Muscle layer of duodenum (tissue), 2 donors: ENCODE data around the gene CNBD2.
"Not testable (repeated sequence)": the region's sequence is repeated elsewhere in the genome, so short reads cannot be mapped to it uniquely, and the experiment has no call there.

Experiments used
- H3K27ac ChIP-seq: one replicate; pipeline ENCODE4 v1.7.0; 2013; ENCODE audit warnings: mild to moderate bottlenecking, low read length
- H3K27me3 ChIP-seq: one replicate; pipeline ENCODE4 v1.7.0; 2013; ENCODE audit warnings: low read depth, mild to moderate bottlenecking, control low read depth, low read length
- H3K36me3 ChIP-seq, 2 donors: one replicate each; pipeline ENCODE4 v1.7.0; 2013; ENCODE audit warnings: low read length in 2 of 2, control low read depth in 1 of 2, mild to moderate bottlenecking in 1 of 2; ENCODE audit not compliant: insufficient read depth in 2 of 2, control insufficient read depth in 1 of 2
- H3K4me1 ChIP-seq, 2 donors: one replicate each; pipeline ENCODE4 v1.7.0; 2013; ENCODE audit warnings: low read length in 2 of 2, mild to moderate bottlenecking in 2 of 2, control low read depth in 1 of 2, moderate library complexity in 1 of 2; ENCODE audit not compliant: insufficient read depth in 2 of 2, control insufficient read depth in 1 of 2
- H3K4me3 ChIP-seq, 2 donors: one replicate each; pipeline ENCODE4 v1.7.0; 2013; ENCODE audit warnings: low read length in 2 of 2, low read depth in 1 of 2, mild to moderate bottlenecking in 1 of 2
- H3K9me3 ChIP-seq, 2 donors: one replicate each; pipeline ENCODE4 v1.7.0; 2013; ENCODE audit warnings: low read length in 2 of 2, control low read depth in 1 of 2, mild to moderate bottlenecking in 1 of 2; ENCODE audit not compliant: control insufficient read depth in 1 of 2
- donor health status: healthy.

The CNBD2 gene

DNA sequence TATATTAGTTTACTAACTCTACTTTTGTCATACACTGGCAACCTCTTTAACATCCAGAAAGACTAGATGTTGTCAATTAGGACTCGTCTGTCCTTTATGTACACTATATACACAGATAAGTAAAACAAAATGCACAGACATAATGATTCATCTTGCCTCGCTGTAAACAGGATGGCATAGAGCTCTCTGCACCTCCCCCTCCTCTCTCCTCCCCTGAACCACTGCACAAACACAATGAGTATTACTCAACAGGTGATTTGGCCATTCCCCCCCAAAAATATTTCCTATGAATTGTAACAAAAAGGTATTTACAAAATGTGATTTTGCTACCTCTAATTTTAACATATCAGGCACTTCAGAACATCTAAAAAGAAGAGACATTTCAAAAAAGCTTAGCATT lies 81.0 kb downstream of the CNBD2 start:
- Histone ChIP-seq H3K4me3 (peak overlapping the region; percentile 42 to 67), H3K4me1 (peaks cover 5 to 17% of the 10 kb centered on the region in 2 donors)
- H3K27ac ChIP-seq, H3K27me3 ChIP-seq, H3K36me3 ChIP-seq, H3K9me3 ChIP-seq: not testable (repeated sequence)

DNA sequence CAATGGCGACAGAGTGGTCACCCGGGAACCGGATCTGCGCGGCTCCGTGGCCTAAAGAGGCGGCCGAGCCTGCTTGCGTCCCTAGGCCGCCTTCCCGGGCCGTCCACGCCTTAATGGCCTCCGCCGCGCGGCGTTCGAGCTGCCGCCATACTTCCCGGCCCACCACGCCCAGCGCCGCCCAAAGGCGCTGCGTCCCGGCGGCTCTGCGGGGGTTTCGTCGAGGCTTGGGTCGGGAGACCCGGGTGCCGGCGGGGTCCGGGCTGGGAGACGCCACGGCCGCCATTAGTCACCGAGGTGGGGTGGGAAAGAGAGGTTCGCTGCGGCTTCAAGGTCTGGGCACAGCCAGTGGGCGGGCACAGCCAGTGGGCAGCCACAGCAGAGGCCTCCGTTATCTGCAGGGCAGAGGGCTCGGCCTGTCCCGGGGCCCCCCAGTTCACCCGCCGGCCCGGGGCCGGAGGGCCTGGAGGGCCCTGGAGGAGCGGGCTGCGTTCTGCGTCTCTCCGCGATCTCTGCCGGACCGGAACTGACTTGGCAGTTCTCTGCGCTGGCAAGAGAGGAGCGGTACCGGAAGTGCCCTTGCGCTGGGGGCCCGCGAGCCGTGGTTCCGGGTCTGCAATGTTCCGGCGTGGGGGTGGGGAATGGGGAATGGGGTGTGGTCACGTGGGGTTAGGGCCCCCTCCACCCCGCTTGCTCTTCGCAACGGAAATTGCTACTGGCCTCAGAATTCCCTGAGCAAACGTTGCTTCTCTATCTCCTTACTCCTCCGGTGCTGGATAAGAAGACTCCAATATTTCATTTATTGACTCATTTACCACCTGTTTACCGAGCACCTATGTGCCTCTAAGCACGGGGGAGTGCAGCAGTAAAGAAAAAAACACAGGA lies 82.3 kb downstream of the CNBD2 start:
- H3K27ac ChIP-seq = peak overlapping the region; percentile 80

DNA sequence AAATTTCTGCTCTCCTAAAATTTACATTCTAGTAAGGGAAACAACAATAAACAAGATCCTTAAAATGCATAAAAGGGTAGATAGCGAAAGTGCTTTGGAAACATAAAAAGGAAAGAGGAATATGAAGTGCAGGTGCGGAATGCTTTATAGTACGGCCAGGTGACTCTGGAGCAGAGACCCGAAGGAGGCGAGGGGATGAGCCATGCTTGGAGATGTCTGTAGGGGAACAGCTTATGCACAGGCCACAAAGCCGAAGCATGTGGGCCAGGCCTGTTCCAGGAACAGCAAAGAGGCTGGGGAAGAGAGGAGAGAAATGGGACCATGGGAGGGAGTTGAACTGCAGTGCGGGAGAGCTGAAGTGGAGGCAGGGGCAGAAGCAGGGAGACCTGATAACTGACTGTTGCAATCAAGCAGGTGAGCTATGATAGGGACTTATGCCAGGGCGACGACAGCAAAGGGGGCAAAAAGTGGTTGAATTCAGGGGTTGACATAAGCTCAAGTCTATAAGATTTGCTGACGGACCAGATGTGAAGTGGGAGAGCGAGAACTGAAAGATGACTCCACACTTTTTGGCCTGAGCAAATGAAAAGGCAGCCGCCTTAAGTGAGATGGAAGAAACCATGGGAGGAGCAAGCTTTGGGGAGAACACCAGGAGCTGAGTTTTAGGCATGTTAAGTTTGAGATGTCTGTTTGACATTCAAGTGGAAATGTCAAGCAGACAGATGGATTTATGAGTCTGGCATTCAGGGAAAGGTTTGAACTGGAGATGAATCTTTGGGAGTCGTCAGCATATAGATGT lies 83.1 kb downstream of the CNBD2 start:
- Histone ChIP-seq H3K27ac (peak overlapping the region; percentile 80), H3K27me3 (no peaks in the 10 kb centered on the region), H3K9me3 (no peaks in the 10 kb centered on the region), H3K4me1 (peaks cover 5 to 13% of the 10 kb centered on the region in 2 donors), H3K4me3 (peak overlapping the region; percentile 67 to 73), H3K36me3 (no peaks in the 10 kb centered on the region)

More for the DNA sequence above, 82.3 kb downstream of the CNBD2 start:
- peaks cover 5 to 17% of the 10 kb centered on the region in 2 donors for H3K4me1 ChIP-seq
- no peaks in the 10 kb centered on the region for H3K27me3 ChIP-seq
- H3K9me3 ChIP-seq = no peaks in the 10 kb centered on the region
- no peaks in the 10 kb centered on the region for H3K36me3 ChIP-seq
- peak overlapping the region; percentile 67 to 73 for H3K4me3 ChIP-seq

DNA sequence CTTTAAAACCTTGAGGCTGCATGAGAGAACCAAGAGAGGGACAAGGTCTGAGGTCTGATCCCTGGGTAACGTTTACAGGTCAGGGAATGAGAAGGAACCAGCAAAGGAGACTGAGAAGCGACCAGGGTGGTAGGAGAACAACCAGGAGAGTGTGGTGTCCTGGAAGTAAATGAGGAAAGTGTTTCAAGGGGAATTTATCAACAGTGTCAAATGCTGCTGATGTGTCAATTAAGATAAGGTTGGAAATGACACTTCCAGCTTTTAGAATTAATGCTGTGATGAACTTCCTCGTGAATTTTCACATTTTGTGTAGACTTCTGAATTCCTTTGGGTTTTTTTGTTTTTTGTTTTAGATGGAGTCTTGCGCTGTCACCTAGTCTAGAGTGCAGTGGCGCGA lies 83.7 kb downstream of the CNBD2 start:
- no peaks in the 10 kb centered on the region for H3K27me3 ChIP-seq
- H3K9me3 ChIP-seq = no peaks in the 10 kb centered on the region
- H3K4me3 ChIP-seq = no peak overlapping the region
- H3K27ac ChIP-seq = no peak overlapping the region
- H3K4me1 ChIP-seq = peaks cover 5 to 13% of the 10 kb centered on the region in 2 donors
- no peaks in the 10 kb centered on the region for H3K36me3 ChIP-seq

DNA sequence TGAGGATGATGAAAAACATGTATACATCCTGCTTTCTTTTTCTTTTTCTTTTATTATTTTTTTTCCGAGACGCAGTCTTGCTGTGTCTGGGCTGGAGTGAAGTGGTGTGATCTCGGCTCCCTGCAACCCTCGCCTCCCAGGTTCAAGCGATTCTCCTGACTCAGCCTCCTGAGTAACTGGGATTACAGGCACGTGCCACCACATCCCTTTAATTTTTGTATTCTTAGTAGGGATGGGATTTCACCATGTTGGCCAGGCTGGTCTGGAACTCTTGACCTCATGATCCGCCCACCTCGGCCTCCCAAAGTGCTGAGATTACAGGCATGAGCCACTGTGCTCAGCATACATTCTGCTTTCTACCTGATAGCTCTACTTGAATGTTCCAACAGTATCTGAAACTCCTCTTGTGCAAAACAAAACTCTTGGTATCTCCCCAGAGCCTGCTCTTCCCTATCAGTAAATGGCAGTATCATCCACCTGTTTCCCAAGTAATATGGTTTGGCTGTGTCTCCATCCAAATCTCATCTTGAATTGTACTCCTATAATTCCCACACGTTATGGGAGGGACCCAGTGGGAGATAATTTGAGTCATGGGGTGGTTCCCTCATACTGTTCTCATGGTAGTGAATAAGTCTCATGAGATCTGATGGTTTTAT lies 85.6 kb downstream of the CNBD2 start:
- not testable (repeated sequence) for H3K4me3 ChIP-seq, H3K36me3 ChIP-seq, H3K27ac ChIP-seq, H3K9me3 ChIP-seq, H3K4me1 ChIP-seq, H3K27me3 ChIP-seq

DNA sequence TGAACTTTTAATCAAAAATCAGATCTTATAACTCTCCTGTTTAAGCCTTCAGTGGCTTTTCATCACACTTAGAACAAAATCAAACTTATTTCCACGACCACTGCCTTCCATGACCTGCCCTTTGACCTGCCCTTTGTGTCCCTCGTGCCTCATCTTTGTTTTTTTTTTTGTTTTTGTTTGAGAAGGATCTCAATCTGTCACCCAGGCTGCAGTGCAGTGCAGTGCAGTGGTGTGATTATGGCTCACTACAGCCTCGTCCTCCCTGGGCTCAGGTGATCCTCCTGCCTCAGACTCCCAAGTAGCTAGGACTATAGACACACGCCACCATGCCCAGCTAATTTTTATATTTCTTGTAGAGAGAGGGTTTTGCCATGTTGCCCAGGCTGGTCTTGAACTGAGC lies 86.8 kb downstream of the CNBD2 start:
- H3K27ac ChIP-seq = no peak overlapping the region
- no peaks in the 10 kb centered on the region for H3K9me3 ChIP-seq
- no peaks in the 10 kb centered on the region for H3K27me3 ChIP-seq
- H3K4me1 ChIP-seq = peaks cover 4 to 5% of the 10 kb centered on the region in 2 donors
- no peak overlapping the region for H3K4me3 ChIP-seq
- no peaks in the 10 kb centered on the region for H3K36me3 ChIP-seq

DNA sequence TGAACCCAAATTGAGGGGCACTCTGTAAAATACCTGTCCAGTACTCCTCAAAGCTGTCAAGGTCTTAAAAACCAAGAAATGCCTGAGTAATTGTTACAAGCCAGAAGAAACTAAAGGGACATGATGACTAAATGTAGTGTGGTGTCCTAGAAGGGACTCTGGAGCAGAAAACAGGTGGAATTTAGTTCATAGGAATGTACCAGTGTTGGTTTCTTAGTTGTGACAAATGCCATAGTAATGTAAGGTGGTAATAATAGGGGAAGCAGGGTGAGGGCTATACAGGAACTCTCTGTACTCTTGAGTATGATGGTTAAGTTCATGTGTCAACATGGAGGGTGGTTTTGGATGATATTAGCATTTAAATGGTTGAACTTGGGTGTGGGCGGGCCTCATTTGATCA lies 92.3 kb downstream of the CNBD2 start:
- Histone ChIP-seq H3K4me1 (peaks cover 3 to 12% of the 10 kb centered on the region in 2 donors), H3K27ac (no peak overlapping the region), H3K27me3 (no peaks in the 10 kb centered on the region), H3K4me3 (no peak overlapping the region), H3K36me3 (no peaks in the 10 kb centered on the region), H3K9me3 (no peaks in the 10 kb centered on the region)

DNA sequence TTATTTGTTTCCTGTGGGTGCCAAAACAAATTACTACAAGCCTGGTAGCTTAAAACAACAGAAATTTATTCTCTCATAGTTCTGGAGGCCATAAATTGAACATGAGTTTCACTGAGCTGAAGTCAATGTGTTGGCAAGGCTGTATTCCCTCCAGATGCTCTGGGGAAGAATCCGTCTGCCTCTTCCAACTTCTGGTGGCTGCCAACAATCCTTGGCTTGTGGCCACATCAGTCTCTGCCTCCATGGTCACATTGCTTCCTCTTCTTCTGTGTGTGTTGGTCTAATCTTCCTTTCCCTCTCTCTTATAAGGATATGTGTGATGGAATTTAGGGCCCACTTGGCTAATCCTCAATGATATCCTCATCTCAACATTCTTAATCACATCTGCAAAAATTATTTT lies 93.4 kb downstream of the CNBD2 start:
- no peak overlapping the region for H3K4me3 ChIP-seq
- H3K27me3 ChIP-seq = no peaks in the 10 kb centered on the region
- H3K4me1 ChIP-seq = peaks cover 3 to 12% of the 10 kb centered on the region in 2 donors
- no peaks in the 10 kb centered on the region for H3K9me3 ChIP-seq
- H3K36me3 ChIP-seq = no peaks in the 10 kb centered on the region
- no peak overlapping the region for H3K27ac ChIP-seq

DNA sequence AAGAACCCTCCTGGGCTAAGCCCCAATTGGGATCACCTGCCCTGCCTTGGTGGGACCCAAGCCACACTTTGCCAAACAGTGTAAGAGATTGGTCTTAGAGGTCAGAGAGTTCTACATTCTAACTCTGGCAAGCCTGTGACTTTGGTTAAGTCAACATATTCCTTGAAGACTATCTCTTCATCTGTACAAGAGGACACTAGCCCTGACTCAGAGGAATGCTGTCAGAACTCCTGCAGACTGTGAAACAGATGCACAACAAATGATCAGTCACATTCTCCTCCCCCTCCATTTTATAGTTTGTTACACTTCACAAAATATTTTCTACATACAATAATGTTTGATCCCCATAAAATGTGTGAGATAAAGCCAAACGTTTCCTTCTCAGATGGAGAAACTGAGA lies 94.4 kb downstream of the CNBD2 start:
- H3K9me3 ChIP-seq = no peaks in the 10 kb centered on the region
- no peaks in the 10 kb centered on the region for H3K27me3 ChIP-seq
- no peak overlapping the region for H3K27ac ChIP-seq
- H3K36me3 ChIP-seq = no peaks in the 10 kb centered on the region
- peaks cover 3 to 12% of the 10 kb centered on the region in 2 donors for H3K4me1 ChIP-seq
- H3K4me3 ChIP-seq = no peak overlapping the region

DNA sequence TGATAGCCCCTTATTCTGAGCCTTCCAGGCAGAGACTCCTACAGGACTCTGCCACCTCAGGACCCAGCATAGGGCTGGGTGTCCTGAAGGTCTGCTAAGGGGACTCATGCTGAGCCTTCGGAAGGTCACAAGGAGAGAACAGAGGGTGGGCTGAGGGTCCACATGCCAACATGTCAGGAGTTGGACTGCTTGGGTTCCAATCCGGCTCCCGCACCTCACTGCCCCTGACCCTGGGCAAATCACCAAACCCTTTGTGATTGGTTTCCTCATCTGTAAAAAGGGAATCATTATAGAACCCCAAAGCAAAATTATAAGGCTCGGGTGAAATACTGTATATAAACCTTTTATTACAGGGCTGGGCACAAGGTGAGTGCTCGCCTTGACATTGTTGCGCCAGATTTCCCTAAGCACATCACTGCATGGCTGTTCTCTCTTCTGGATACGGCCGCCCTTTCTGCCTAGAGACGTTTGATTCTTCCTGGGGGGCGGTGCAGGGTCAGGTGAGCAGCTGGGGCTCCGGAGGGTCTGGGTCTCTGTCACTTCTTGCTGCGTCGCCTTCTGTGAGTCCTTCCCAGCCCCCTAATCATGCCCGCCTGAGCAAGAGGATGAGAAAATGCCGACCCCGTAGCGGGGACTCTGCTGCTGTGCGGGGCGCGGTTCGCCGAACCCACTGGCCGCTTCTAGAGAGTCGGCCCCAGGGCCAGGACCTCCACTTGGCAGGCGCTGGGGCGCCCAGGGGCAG lies 95.7 kb downstream of the CNBD2 start:
- Histone ChIP-seq H3K27me3 (no peaks in the 10 kb centered on the region), H3K4me1 (peaks cover 3 to 12% of the 10 kb centered on the region in 2 donors), H3K4me3 (peak overlapping the region; percentile 70 to 74), H3K27ac (no peak overlapping the region), H3K9me3 (no peaks in the 10 kb centered on the region), H3K36me3 (no peaks in the 10 kb centered on the region)
